HCT116 (cell line): ENCODE results near the gene ZNF334. TPM values are rescaled to one million over a fixed set of nuclear protein-coding genes. Genes with fewer than 3 reads are reported as not detected.

ENCODE experiments used
- ATAC-seq: fragments of 200-7000 bp; cut with Tn5 transposase; 2 replicates; pipeline ENCODE4 v1.9.1; 2020; ENCODE audit warnings: mild to moderate bottlenecking, moderate library complexity
- BruUV-seq: library from RNA; stranded (reverse); fragments of 400-500 nt; replicated peaks from 2 replicates; lab custom pipeline; 2021; lab: Mats Ljungman, UMichigan
- CTCF ChIA-PET: fragments of 300-600 bp; sonication (Branson Sonifier 250); formaldehyde crosslinking; loops from one replicate; lab custom pipeline; 2021; ENCODE audit warnings: antibody characterized with exemption; lab: Charles Lee
- POLR2A ChIA-PET: fragments of 300-600, 350-600 bp; sonication (Branson Sonifier 250); formaldehyde crosslinking; loops from one replicate; lab custom pipeline; 2021; ENCODE audit warnings: antibody characterized with exemption; lab: Charles Lee
- RAD21 ChIA-PET, 2 experiments: fragments of 300-600 bp; sonication (Branson Sonifier 250); formaldehyde crosslinking; loops; one replicate each; lab custom pipeline; 2023; ENCODE audit warnings: low total read pairs in 2 of 2; ENCODE audit not compliant: uncharacterized antibody in 2 of 2, unreplicated experiment in 2 of 2, low non-redundant PET in 1 of 2; lab: Charles Lee
- DNase-seq: peaks from one replicate; pipeline ENCODE4 v3.0.0-alpha.2; 2010; ENCODE audit warnings: low read depth, low spot score
- H2AFZ ChIP-seq: fragments of 200-600 bp; shearing (Covaris generic), sonication (generic); 2 replicates; pipeline ENCODE4 v1.6.1; 2017; ENCODE audit warnings: low read depth, mixed run types, mixed read lengths, antibody characterized with exemption, low read length; ENCODE audit not compliant: poor library complexity, severe bottlenecking
- H3K27ac ChIP-seq: 2 replicates; pipeline ENCODE4 v1.5.1; 2012; ENCODE audit warnings: low read depth, low read length
- H3K27me3 ChIP-seq: fragments of 200-600 bp; sonication (generic); 2 replicates; pipeline ENCODE4 v1.6.1; 2016; ENCODE audit warnings: mixed run types, low read length, mixed read lengths; ENCODE audit not compliant: insufficient read depth
- H3K36me3 ChIP-seq, 2 experiments: fragments of 200-500 bp in 1 of 2; fragments of 200-600 bp in 1 of 2; sonication (Bioruptor generic) in 1 of 2; sonication (generic) in 1 of 2; 2 replicates each; pipeline versions ENCODE4 v1.5.1 to v1.6.1; 2014 to 2016; ENCODE audit warnings: low read length in 2 of 2, inconsistent platforms in 1 of 2, mixed read lengths in 1 of 2, mixed run types in 1 of 2; ENCODE audit not compliant: insufficient read depth in 2 of 2, control insufficient read depth in 1 of 2
- H3K4me1 ChIP-seq, 2 experiments: fragments of 200-600 bp in 1 of 2; sonication (generic) in 1 of 2; 2 replicates each; pipeline versions ENCODE4 v1.5.1 to v1.6.1; 2012 to 2017; ENCODE audit warnings: low read length in 2 of 2, inconsistent platforms in 1 of 2, mild to moderate bottlenecking in 1 of 2, mixed read lengths in 1 of 2, mixed run types in 1 of 2, moderate library complexity in 1 of 2; ENCODE audit not compliant: insufficient read depth in 2 of 2, control insufficient read depth in 1 of 2
- H3K4me2 ChIP-seq: fragments of 200-600 bp; sonication (generic); 2 replicates; pipeline ENCODE4 v1.6.1; 2017; ENCODE audit warnings: mixed run types, low read length, mixed read lengths
- H3K4me3 ChIP-seq, 2 experiments: fragments of 200-600 bp in 1 of 2; sonication (generic) in 1 of 2; replicated peaks in 1 of 2; 2 replicates each; pipeline ENCODE4 v1.5.1; 2011 to 2016; ENCODE audit warnings: low read length in 2 of 2, control low read depth in 1 of 2, low read depth in 1 of 2, mild to moderate bottlenecking in 1 of 2, mixed read lengths in 1 of 2, mixed run types in 1 of 2
- H3K79me2 ChIP-seq: fragments of 200-600 bp; sonication (generic); 2 replicates; pipeline ENCODE4 v1.6.1; 2017; ENCODE audit warnings: mild to moderate bottlenecking, mixed run types, low read length, moderate library complexity, mixed read lengths; ENCODE audit not compliant: insufficient read depth
- H3K9ac ChIP-seq: fragments of 200-600 bp; sonication (generic); 2 replicates; pipeline ENCODE4 v1.6.1; 2016; ENCODE audit warnings: low read length, mixed read lengths
- H3K9me2 ChIP-seq: fragments of 200-600 bp; sonication (generic), shearing (Covaris generic); 2 replicates; pipeline ENCODE4 v1.6.1; 2017; ENCODE audit warnings: mixed run types, mild to moderate bottlenecking, moderate library complexity; ENCODE audit not compliant: insufficient read depth
- H3K9me3 ChIP-seq, 2 experiments: fragments of 200-500 bp in 1 of 2; fragments of 200-600 bp in 1 of 2; sonication (Bioruptor generic) in 1 of 2; sonication (generic) in 1 of 2; 2 replicates each; pipeline ENCODE4 v1.6.1; 2014 to 2017; ENCODE audit warnings: low read length in 2 of 2, mixed read lengths in 2 of 2, inconsistent platforms in 1 of 2, low read depth in 1 of 2, mild to moderate bottlenecking in 1 of 2, mixed run types in 1 of 2, moderate library complexity in 1 of 2; ENCODE audit not compliant: control insufficient read depth in 1 of 2, insufficient read depth in 1 of 2
- H4K20me1 ChIP-seq: fragments of 200-600 bp; sonication (generic), shearing (Covaris generic); 2 replicates; pipeline ENCODE4 v1.6.1; 2017; ENCODE audit warnings: mixed run types, mild to moderate bottlenecking, moderate library complexity; ENCODE audit not compliant: insufficient read depth
- EZH2 ChIP-seq: fragments of 200-600 bp; sonication (generic); IDR thresholded peaks from 2 replicates; pipeline ENCODE4 v1.6.1; 2017; ENCODE audit warnings: antibody characterized with exemption, mixed run types
- POLR2A ChIP-seq: IDR thresholded peaks from 2 replicates; pipeline ENCODE4 v1.7.0; 2011; ENCODE audit warnings: borderline replicate concordance; ENCODE audit not compliant: insufficient read depth, insufficient read length; ENCODE audit errors: extremely low read depth
- RAD21 ChIP-seq: IDR thresholded peaks from 2 replicates; pipeline ENCODE4 v1.6.1; 2012; ENCODE audit warnings: low read depth, mild to moderate bottlenecking
- YY1 ChIP-seq: IDR thresholded peaks from 2 replicates; pipeline ENCODE4 v1.6.1; 2011; ENCODE audit warnings: low read length, low read depth, moderate library complexity, mild to moderate bottlenecking; ENCODE audit not compliant: insufficient replicate concordance; ENCODE audit errors: extremely low read depth
- intact Hi-C: fragments of 100-400 bp; cut with micrococcal nuclease; formaldehyde crosslinking; loops from 2 replicates; pipeline ENCODE4 v1.10.0; 2022
- total RNA-seq: library from RNA; stranded (reverse); gene quantifications from one replicate; pipeline ENCODE4 v1.2.1, GENCODE V29; 2021; ENCODE audit not compliant: unreplicated experiment
- TF ChIP-seq, protein P1 (sequence below): IDR thresholded peaks from 2 replicates; pipeline ENCODE4 v1.6.1; 2012; ENCODE audit warnings: low read depth
- TF ChIP-seq, protein P2 (sequence below): IDR thresholded peaks from 2 replicates; pipeline ENCODE4 v1.6.1; 2012
- TF ChIP-seq, protein P3 (sequence below): IDR thresholded peaks from 2 replicates; pipeline ENCODE4 v1.6.1; 2012
- TF ChIP-seq, protein P4 (sequence below): IDR thresholded peaks from 2 replicates; pipeline ENCODE4 v1.6.1; 2011; ENCODE audit warnings: mild to moderate bottlenecking, low read length, moderate library complexity; ENCODE audit not compliant: insufficient replicate concordance; ENCODE audit errors: extremely low read depth

The ZNF334 gene
- total RNA-seq, 1 experiment from 2014 or later, result not detected

DNA sequence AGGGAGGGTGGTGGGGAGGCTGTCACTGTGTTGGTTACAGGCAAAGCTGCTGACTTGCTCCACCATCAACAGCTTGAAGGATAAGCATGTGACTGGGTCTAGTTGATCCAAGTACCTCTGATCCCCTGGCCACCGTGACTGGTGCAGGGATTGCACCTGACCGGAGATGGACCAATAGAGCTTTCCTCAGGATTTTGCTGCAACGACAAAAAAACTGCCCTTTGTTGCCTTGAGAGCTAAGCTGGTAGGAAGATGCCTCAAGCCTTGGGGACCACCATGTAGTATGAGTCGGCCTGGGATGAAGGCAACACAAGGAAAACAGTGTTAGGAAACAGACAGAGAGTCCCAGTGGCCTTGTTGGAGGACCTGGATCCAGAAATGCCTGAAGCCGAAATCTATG, 35.3 kb upstream of the ZNF334 start (continued):
- TF ChIP-seq, protein P1, sequence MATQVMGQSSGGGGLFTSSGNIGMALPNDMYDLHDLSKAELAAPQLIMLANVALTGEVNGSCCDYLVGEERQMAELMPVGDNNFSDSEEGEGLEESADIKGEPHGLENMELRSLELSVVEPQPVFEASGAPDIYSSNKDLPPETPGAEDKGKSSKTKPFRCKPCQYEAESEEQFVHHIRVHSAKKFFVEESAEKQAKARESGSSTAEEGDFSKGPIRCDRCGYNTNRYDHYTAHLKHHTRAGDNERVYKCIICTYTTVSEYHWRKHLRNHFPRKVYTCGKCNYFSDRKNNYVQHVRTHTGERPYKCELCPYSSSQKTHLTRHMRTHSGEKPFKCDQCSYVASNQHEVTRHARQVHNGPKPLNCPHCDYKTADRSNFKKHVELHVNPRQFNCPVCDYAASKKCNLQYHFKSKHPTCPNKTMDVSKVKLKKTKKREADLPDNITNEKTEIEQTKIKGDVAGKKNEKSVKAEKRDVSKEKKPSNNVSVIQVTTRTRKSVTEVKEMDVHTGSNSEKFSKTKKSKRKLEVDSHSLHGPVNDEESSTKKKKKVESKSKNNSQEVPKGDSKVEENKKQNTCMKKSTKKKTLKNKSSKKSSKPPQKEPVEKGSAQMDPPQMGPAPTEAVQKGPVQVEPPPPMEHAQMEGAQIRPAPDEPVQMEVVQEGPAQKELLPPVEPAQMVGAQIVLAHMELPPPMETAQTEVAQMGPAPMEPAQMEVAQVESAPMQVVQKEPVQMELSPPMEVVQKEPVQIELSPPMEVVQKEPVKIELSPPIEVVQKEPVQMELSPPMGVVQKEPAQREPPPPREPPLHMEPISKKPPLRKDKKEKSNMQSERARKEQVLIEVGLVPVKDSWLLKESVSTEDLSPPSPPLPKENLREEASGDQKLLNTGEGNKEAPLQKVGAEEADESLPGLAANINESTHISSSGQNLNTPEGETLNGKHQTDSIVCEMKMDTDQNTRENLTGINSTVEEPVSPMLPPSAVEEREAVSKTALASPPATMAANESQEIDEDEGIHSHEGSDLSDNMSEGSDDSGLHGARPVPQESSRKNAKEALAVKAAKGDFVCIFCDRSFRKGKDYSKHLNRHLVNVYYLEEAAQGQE, result no peak
- TF ChIP-seq RAD21, result no peak
- TF ChIP-seq EZH2, result no peak
- TF ChIP-seq, protein P2, sequence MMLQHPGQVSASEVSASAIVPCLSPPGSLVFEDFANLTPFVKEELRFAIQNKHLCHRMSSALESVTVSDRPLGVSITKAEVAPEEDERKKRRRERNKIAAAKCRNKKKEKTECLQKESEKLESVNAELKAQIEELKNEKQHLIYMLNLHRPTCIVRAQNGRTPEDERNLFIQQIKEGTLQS, result no peak
- TF ChIP-seq, protein P3, sequence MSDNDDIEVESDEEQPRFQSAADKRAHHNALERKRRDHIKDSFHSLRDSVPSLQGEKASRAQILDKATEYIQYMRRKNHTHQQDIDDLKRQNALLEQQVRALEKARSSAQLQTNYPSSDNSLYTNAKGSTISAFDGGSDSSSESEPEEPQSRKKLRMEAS, result no peak
- TF ChIP-seq, protein P4, sequence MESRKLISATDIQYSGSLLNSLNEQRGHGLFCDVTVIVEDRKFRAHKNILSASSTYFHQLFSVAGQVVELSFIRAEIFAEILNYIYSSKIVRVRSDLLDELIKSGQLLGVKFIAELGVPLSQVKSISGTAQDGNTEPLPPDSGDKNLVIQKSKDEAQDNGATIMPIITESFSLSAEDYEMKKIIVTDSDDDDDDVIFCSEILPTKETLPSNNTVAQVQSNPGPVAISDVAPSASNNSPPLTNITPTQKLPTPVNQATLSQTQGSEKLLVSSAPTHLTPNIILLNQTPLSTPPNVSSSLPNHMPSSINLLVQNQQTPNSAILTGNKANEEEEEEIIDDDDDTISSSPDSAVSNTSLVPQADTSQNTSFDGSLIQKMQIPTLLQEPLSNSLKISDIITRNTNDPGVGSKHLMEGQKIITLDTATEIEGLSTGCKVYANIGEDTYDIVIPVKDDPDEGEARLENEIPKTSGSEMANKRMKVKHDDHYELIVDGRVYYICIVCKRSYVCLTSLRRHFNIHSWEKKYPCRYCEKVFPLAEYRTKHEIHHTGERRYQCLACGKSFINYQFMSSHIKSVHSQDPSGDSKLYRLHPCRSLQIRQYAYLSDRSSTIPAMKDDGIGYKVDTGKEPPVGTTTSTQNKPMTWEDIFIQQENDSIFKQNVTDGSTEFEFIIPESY, result no peak

DNA sequence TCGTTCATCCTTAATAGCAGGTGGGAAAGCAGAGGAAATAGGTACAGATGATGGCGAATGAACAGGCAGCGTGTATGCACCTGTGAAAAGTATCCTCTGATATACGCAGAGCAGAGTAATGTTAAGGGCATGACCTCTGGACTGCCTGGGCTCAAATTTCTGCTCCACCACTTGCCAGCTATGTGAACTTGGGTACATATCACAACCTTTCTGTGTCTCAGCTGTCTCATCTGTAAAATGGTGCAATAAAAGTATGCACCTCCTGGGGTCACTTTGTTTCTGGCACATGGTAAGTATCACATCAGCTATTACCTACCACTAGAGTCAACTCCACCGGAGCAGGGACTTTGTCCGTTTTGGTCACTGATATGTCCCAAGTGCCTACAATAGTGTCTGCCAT, 34.6 kb upstream of the ZNF334 start:
- no peaks in the 10 kb centered on the region for H3K9me2 ChIP-seq
- POLR2A ChIA-PET, result no interaction called here
- no peak for DNase-seq
- no peak for ATAC-seq
- H3K27ac ChIP-seq, result no peak overlapping the region
- CTCF ChIA-PET, result interaction anchor here (1.2 kb wide), 1 partner anchor 15 kb away, joined by 4 read pairs; no protein-coding TSS in a partner anchor
- H2AFZ ChIP-seq, result no peak overlapping the region
- no peaks in the 10 kb centered on the region for H3K4me1 ChIP-seq
- H3K9ac ChIP-seq, result no peak overlapping the region
- H3K4me2 ChIP-seq, result no peak overlapping the region
- no peaks in the 10 kb centered on the region for H3K79me2 ChIP-seq
- no peaks in the 10 kb centered on the region for H4K20me1 ChIP-seq
- no peak overlapping the region for H3K4me3 ChIP-seq
- no peaks in the 10 kb centered on the region for H3K9me3 ChIP-seq
- BruUV-seq, result no TSS peak
- H3K36me3 ChIP-seq, result no peaks in the 10 kb centered on the region
- intact Hi-C loops, result no loop called here
- RAD21 ChIA-PET, result no interaction called here
- TF ChIP-seq YY1, result no peak
- no peak for TF ChIP-seq POLR2A
- H3K27me3 ChIP-seq, result 0 out of 2 replicates have a peak, but pooled peaks cover 6% of the 10 kb centered on the region
